ENCODE measurements around the gene CA10. TPM values are rescaled to one million over a fixed set of nuclear protein-coding genes. Genes with fewer than 3 reads are reported as not detected.

The CA10 gene
- polyA plus RNA-seq, 2 donors, result 0.06 TPM; not detected in 1

DNA sequence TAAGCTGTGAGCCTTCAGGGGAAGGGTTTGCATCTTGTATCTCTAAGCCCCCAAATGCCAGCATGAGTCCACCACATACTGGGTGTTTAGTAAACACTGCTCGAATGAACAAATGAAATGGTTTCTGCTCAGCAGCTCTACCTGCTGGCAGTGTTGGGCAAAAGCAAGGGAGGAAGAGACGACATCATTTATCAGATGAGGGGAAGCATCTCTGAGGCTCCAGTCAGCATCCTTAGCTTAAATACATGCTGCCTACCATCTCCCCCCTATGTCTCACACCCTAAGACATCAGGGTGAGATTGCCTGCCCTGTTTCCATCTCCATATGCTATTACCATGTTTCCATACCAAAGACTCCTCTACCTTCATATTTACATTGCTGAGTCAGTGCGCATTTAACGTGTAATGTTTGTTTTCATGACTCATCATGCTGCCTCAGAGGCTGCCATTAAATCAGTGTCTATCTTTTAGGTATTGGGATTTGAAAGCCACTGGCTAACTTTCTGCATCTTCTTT lies 518.3 kb downstream of the CA10 start:
- H3K36me3 ChIP-seq (ENCODE audit: control insufficient read depth in 2 of 2, insufficient read depth in 2 of 2, low read length in 1 of 2), result no peaks in the 10 kb centered on the region
- no peak overlapping the region for H3K27ac ChIP-seq (ENCODE audit: low read depth in 2 of 2, low read length in 1 of 2)
- H3K9me3 ChIP-seq (ENCODE audit: control insufficient read depth in 2 of 2, insufficient read depth in 1 of 2, low read depth in 1 of 2, low read length in 1 of 2), result no peaks in the 10 kb centered on the region
- WGBS, 2 donors, result 31 to 36% methylated on average over 4 of the region's 4 CpGs
- H3K27me3 ChIP-seq (ENCODE audit: control insufficient read depth in 1 of 2, insufficient read depth in 2 of 2, low read length in 2 of 2), result peaks cover 0 to 2% of the 10 kb centered on the region in 2 donors
- no peaks in the 10 kb centered on the region for H3K4me1 ChIP-seq (ENCODE audit: control insufficient read depth in 2 of 2, insufficient read depth in 2 of 2, low read length in 1 of 2)
- no peak overlapping the region for H3K4me3 ChIP-seq (ENCODE audit: low read depth in 1 of 2, low read length in 2 of 2)

DNA sequence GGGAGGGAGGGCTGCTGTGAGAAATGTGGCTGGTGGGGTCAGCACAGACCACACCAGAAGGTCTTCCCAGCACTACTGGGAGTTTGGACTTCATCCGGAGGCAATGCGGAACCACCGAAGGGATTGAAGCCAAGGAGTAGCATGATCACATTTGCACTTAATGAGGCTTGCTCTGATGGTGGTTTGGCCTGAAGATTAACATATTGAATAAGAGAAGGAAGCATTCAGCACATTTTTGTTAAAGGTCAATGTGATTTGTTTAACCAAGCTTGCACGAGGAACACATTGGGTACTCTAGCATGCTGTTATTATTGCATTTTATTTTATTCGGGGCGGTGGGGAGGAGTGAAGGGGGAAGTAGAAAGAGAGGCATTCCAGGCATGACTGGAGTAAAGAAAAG lies 519.5 kb downstream of the CA10 start:
- Histone ChIP-seq H3K36me3 (ENCODE audit: control insufficient read depth in 2 of 2, insufficient read depth in 2 of 2, low read length in 1 of 2) (no peaks in the 10 kb centered on the region), H3K27me3 (ENCODE audit: control insufficient read depth in 1 of 2, insufficient read depth in 2 of 2, low read length in 2 of 2) (no peaks in the 10 kb centered on the region), H3K27ac (ENCODE audit: low read depth in 2 of 2, low read length in 1 of 2) (no peak overlapping the region), H3K4me3 (ENCODE audit: low read depth in 1 of 2, low read length in 2 of 2) (no peak overlapping the region), H3K9me3 (ENCODE audit: control insufficient read depth in 2 of 2, insufficient read depth in 1 of 2, low read depth in 1 of 2, low read length in 1 of 2) (no peaks in the 10 kb centered on the region), H3K4me1 (ENCODE audit: control insufficient read depth in 2 of 2, insufficient read depth in 2 of 2, low read length in 1 of 2) (no peaks in the 10 kb centered on the region)
- 72 to 78% methylated on average over 6 of the region's 6 CpGs for WGBS, 2 donors

DNA sequence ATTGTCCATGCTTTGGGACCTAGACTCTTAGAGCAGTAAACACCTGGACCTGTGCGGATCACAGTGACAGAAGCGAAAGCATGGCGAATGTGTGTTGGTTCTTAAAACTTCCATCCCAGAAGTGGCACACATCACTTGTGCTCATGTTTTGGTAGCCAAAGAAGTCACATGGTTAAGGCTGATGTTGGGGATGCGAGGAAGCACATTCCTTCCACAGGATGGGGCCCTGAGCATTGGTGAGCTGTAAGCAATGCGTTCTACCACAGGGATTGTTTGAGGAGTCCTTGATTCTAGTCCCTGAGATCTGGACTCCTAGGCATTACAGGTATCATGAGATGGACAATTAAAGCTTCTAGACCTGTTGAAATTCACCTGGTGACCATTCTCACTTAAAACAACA lies 522.2 kb downstream of the CA10 start:
- 85 to 92% methylated on average over 5 of the region's 5 CpGs for WGBS, 2 donors
- no peak overlapping the region for H3K4me3 ChIP-seq (ENCODE audit: low read depth in 1 of 2, low read length in 2 of 2)
- no peaks in the 10 kb centered on the region for H3K4me1 ChIP-seq (ENCODE audit: control insufficient read depth in 2 of 2, insufficient read depth in 2 of 2, low read length in 1 of 2)
- H3K9me3 ChIP-seq (ENCODE audit: control insufficient read depth in 2 of 2, insufficient read depth in 1 of 2, low read depth in 1 of 2, low read length in 1 of 2), result no peaks in the 10 kb centered on the region
- no peaks in the 10 kb centered on the region for H3K27me3 ChIP-seq (ENCODE audit: control insufficient read depth in 1 of 2, insufficient read depth in 2 of 2, low read length in 2 of 2)
- no peak overlapping the region for H3K27ac ChIP-seq (ENCODE audit: low read depth in 2 of 2, low read length in 1 of 2)
- no peaks in the 10 kb centered on the region for H3K36me3 ChIP-seq (ENCODE audit: control insufficient read depth in 2 of 2, insufficient read depth in 2 of 2, low read length in 1 of 2)

DNA sequence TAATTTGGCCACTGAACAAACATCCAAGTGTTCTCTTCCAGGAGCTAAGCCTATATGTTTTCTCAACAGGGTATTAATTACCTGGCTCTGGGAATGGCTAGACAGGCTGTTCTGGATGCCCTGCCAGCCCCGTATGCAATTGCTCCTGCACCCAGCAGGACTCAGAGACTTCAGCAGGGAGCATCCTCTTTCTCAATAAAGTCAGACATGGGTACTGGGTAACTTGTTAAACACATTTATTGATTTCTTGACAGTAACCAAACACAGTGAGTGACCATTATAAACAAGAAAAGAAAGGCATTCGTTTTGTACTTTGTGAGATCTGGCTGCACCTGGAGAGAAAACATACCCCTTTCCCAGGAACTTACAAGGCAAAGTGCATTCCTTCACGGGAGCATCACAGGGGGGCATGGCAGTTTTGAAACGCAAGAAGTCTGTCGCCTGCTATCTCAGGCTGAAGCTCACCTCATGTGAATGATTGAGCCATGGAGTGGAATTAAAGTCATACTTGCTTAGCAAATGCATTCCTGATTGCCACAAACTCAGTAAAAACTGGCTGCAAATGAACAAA lies 528.3 kb downstream of the CA10 start:
- no peak overlapping the region for H3K27ac ChIP-seq (ENCODE audit: low read depth in 2 of 2, low read length in 1 of 2)
- no peaks in the 10 kb centered on the region for H3K9me3 ChIP-seq (ENCODE audit: control insufficient read depth in 2 of 2, insufficient read depth in 1 of 2, low read depth in 1 of 2, low read length in 1 of 2)
- H3K4me1 ChIP-seq (ENCODE audit: control insufficient read depth in 2 of 2, insufficient read depth in 2 of 2, low read length in 1 of 2), result no peaks in the 10 kb centered on the region
- no peak overlapping the region for H3K4me3 ChIP-seq (ENCODE audit: low read depth in 1 of 2, low read length in 2 of 2)
- no peaks in the 10 kb centered on the region for H3K27me3 ChIP-seq (ENCODE audit: control insufficient read depth in 1 of 2, insufficient read depth in 2 of 2, low read length in 2 of 2)
- H3K36me3 ChIP-seq (ENCODE audit: control insufficient read depth in 2 of 2, insufficient read depth in 2 of 2, low read length in 1 of 2), result no peaks in the 10 kb centered on the region
- WGBS, 2 donors, result 19 to 22% methylated on average over 5 of the region's 5 CpGs

DNA sequence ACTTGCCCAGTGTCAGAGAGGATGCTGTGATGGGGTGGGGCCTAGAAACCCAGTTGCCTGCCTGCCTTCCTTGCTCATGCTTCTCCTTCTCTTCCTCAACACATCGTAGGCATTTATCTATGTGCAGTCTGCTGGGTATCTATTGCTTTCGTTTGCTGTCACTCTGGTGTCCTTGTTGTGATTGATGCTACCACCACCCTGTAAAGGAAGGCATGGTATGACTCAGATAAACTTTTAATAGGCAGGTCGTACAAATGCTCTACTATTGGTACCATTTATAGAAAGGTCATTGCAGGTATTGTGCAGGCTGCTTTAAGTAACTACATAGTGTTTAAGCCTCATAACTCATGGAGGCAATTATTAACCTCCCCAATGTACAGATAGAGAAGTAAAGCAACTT lies 529.3 kb downstream of the CA10 start:
- Histone ChIP-seq H3K4me1 (ENCODE audit: control insufficient read depth in 2 of 2, insufficient read depth in 2 of 2, low read length in 1 of 2) (no peaks in the 10 kb centered on the region), H3K4me3 (ENCODE audit: low read depth in 1 of 2, low read length in 2 of 2) (no peak overlapping the region), H3K9me3 (ENCODE audit: control insufficient read depth in 2 of 2, insufficient read depth in 1 of 2, low read depth in 1 of 2, low read length in 1 of 2) (no peaks in the 10 kb centered on the region), H3K27me3 (ENCODE audit: control insufficient read depth in 1 of 2, insufficient read depth in 2 of 2, low read length in 2 of 2) (no peaks in the 10 kb centered on the region), H3K27ac (ENCODE audit: low read depth in 2 of 2, low read length in 1 of 2) (no peak overlapping the region), H3K36me3 (ENCODE audit: control insufficient read depth in 2 of 2, insufficient read depth in 2 of 2, low read length in 1 of 2) (no peaks in the 10 kb centered on the region)
- WGBS, 2 donors, result 36 to 44% methylated on average over 3 of the region's 3 CpGs

DNA sequence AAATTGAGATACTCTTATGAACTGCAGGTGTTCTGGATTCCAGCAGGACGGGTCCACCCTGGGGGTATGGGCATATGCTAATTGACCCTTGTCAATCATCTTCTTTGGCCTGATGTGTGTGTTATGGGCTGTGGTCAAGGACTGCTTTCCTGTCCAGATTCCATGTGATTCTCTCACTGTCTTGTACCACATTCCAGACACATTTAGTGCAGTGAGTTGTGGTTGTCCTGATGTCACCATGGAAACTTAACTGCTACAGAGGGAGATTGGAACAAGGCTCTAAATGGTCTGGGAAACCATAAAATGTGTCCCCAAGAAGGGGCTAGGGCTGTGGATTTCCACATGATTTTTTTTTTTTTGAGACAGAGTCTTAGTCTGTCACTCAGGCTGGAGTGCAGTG lies 530.7 kb downstream of the CA10 start:
- no peak overlapping the region for H3K27ac ChIP-seq (ENCODE audit: low read depth in 2 of 2, low read length in 1 of 2)
- H3K27me3 ChIP-seq (ENCODE audit: control insufficient read depth in 1 of 2, insufficient read depth in 2 of 2, low read length in 2 of 2), result no peaks in the 10 kb centered on the region
- no peaks in the 10 kb centered on the region for H3K36me3 ChIP-seq (ENCODE audit: control insufficient read depth in 2 of 2, insufficient read depth in 2 of 2, low read length in 1 of 2)
- no peak overlapping the region for H3K4me3 ChIP-seq (ENCODE audit: low read depth in 1 of 2, low read length in 2 of 2)
- H3K4me1 ChIP-seq (ENCODE audit: control insufficient read depth in 2 of 2, insufficient read depth in 2 of 2, low read length in 1 of 2), result no peaks in the 10 kb centered on the region
- WGBS, 2 donors, result 64 to 75% methylated on average over 1 of the region's 1 CpG
- H3K9me3 ChIP-seq (ENCODE audit: control insufficient read depth in 2 of 2, insufficient read depth in 1 of 2, low read depth in 1 of 2, low read length in 1 of 2), result no peaks in the 10 kb centered on the region

DNA sequence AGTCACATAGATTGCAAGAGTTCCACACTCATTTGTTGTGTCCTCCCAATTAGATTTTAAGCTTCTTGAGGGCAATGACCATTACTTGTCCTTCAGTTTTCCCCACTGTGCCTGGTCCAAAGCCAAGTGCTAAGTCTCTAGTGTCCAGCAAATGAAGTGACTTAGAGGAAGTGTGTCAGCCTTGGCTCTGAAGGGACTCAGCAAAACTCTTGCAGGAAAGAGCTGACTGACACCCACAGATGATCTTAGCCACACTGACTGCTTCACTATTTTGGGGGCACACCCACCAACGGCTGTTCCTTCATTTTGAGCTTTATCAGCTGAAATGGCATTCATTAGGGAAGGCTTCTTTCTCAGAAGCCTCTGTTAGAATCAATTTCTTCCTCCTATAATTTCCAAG lies 540.0 kb downstream of the CA10 start:
- Histone ChIP-seq H3K27ac (ENCODE audit: low read depth in 2 of 2, low read length in 1 of 2) (no peak overlapping the region), H3K27me3 (ENCODE audit: control insufficient read depth in 1 of 2, insufficient read depth in 2 of 2, low read length in 2 of 2) (no peaks in the 10 kb centered on the region), H3K9me3 (ENCODE audit: control insufficient read depth in 2 of 2, insufficient read depth in 1 of 2, low read depth in 1 of 2, low read length in 1 of 2) (no peaks in the 10 kb centered on the region), H3K36me3 (ENCODE audit: control insufficient read depth in 2 of 2, insufficient read depth in 2 of 2, low read length in 1 of 2) (no peaks in the 10 kb centered on the region), H3K4me1 (ENCODE audit: control insufficient read depth in 2 of 2, insufficient read depth in 2 of 2, low read length in 1 of 2) (no peaks in the 10 kb centered on the region), H3K4me3 (ENCODE audit: low read depth in 1 of 2, low read length in 2 of 2) (no peak overlapping the region)
- WGBS, 2 donors, result 29 to 36% methylated on average over 1 of the region's 1 CpG

DNA sequence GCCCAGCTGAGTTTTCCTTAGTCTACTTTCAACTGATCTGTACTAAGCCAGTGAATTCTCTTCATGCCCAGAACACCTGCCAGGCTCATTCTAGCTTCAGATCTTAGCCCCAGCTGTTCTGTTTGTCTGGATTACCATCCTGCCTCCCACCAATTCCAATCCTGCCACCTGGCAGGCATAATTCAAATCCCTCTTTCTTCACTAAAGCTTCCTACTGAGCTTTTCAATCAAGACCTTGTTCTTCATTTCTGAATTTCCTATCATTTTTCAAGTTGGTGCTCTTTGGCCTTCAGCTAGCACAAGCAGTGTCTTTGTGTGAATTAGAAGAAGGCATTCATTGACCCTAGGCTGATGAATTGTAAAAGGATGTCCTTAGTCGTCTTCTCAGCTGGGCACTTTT lies 540.5 kb downstream of the CA10 start:
- Histone ChIP-seq H3K27ac (ENCODE audit: low read depth in 2 of 2, low read length in 1 of 2) (no peak overlapping the region), H3K4me3 (ENCODE audit: low read depth in 1 of 2, low read length in 2 of 2) (no peak overlapping the region), H3K27me3 (ENCODE audit: control insufficient read depth in 1 of 2, insufficient read depth in 2 of 2, low read length in 2 of 2) (no peaks in the 10 kb centered on the region), H3K36me3 (ENCODE audit: control insufficient read depth in 2 of 2, insufficient read depth in 2 of 2, low read length in 1 of 2) (no peaks in the 10 kb centered on the region), H3K4me1 (ENCODE audit: control insufficient read depth in 2 of 2, insufficient read depth in 2 of 2, low read length in 1 of 2) (no peaks in the 10 kb centered on the region), H3K9me3 (ENCODE audit: control insufficient read depth in 2 of 2, insufficient read depth in 1 of 2, low read depth in 1 of 2, low read length in 1 of 2) (no peaks in the 10 kb centered on the region)
- 64 to 74% methylated on average over 1 of the region's 1 CpG for WGBS, 2 donors

DNA sequence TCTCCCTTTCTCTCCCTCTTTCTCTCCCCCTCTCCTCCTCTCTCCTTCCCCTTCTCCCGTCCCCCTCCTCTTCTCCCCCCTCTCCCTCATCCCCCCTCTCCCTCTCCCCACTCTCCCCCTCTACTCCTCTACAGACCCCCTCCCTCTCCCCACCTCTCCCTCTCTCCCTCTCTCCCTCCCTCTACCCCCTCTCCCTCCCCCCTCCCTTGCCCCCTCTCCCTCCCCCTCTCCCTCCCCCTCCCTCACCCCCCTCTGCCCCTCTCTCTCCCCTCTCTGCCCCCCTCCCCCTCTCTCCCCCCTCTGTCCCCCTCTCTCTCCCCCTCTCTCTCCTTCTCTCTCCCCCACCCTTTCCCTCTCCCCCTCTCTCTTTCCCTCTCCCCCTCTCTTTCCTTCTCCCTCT lies 545.3 kb downstream of the CA10 start:
- Histone ChIP-seq H3K36me3 (ENCODE audit: control insufficient read depth in 2 of 2, insufficient read depth in 2 of 2, low read length in 1 of 2) (no peaks in the 10 kb centered on the region), H3K27ac (ENCODE audit: low read depth in 2 of 2, low read length in 1 of 2) (no peak overlapping the region), H3K4me1 (ENCODE audit: control insufficient read depth in 2 of 2, insufficient read depth in 2 of 2, low read length in 1 of 2) (no peaks in the 10 kb centered on the region), H3K9me3 (ENCODE audit: control insufficient read depth in 2 of 2, insufficient read depth in 1 of 2, low read depth in 1 of 2, low read length in 1 of 2) (no peaks in the 10 kb centered on the region), H3K27me3 (ENCODE audit: control insufficient read depth in 1 of 2, insufficient read depth in 2 of 2, low read length in 2 of 2) (no peaks in the 10 kb centered on the region), H3K4me3 (ENCODE audit: low read depth in 1 of 2, low read length in 2 of 2) (no peak overlapping the region)
- 69 to 83% methylated on average over 1 of the region's 1 CpG for WGBS, 2 donors

DNA sequence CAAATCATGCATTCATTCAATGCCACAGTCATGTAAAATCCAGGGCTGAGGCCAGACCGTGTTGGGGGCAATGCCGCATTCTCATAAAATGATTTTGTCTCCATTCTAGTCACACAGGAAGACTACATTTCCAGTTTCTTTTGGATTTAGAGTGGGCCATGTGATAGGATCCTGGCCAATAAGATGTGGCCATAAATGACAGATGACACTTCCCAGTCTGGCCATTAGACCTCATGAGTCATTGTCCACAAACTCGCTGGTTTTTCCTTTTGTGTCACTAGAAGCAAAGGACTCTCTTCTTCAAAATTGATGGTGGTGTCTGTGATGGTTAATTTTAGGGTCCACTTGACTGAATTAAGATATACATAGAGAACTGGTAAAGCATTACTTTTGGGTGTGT lies 545.8 kb downstream of the CA10 start:
- no peak overlapping the region for H3K27ac ChIP-seq (ENCODE audit: low read depth in 2 of 2, low read length in 1 of 2)

More for the DNA sequence above, 545.8 kb downstream of the CA10 start:
- Histone ChIP-seq H3K27me3 (ENCODE audit: control insufficient read depth in 1 of 2, insufficient read depth in 2 of 2, low read length in 2 of 2) (no peaks in the 10 kb centered on the region), H3K4me1 (ENCODE audit: control insufficient read depth in 2 of 2, insufficient read depth in 2 of 2, low read length in 1 of 2) (no peaks in the 10 kb centered on the region), H3K9me3 (ENCODE audit: control insufficient read depth in 2 of 2, insufficient read depth in 1 of 2, low read depth in 1 of 2, low read length in 1 of 2) (no peaks in the 10 kb centered on the region), H3K36me3 (ENCODE audit: control insufficient read depth in 2 of 2, insufficient read depth in 2 of 2, low read length in 1 of 2) (no peaks in the 10 kb centered on the region), H3K4me3 (ENCODE audit: low read depth in 1 of 2, low read length in 2 of 2) (no peak overlapping the region)
- WGBS, 2 donors, result 85 to 87% methylated on average over 3 of the region's 3 CpGs
